Measurements from ENCODE around the gene CAPN11.

The CAPN11 gene

GRCh38 chr6:44214307-44214706 is 55.7 kb downstream of the CAPN11 start:
- DNase-seq (ENCODE audit: low read depth) = no peak

GRCh38 chr6:44216677-44217331 is 58.2 kb downstream of the CAPN11 start, which contains the start of gene MYMX:
Gene MYMX (plus strand): TSS chr6:44216926. CDS start chr6:44217472, 546 bp downstream.
- DNase-seq (ENCODE audit: low read depth) = no peak

GRCh38 chr6:44217332-44218143 is 58.9 kb downstream of the CAPN11 start:
- no peak for DNase-seq (ENCODE audit: low read depth)

- DNase-seq (ENCODE audit: low read depth) = no peak
Observed at GRCh38 chr6:44219053-44219814, 60.6 kb downstream of the CAPN11 start.

GRCh38 chr6:44219815-44220784 is 61.5 kb downstream of the CAPN11 start:
- no peak for DNase-seq (ENCODE audit: low read depth)

- no peak for DNase-seq (ENCODE audit: low read depth)
Observed at GRCh38 chr6:44220913-44221290, 62.3 kb downstream of the CAPN11 start.

- no peak for DNase-seq (ENCODE audit: low read depth)
Observed at GRCh38 chr6:44221291-44221960, 62.8 kb downstream of the CAPN11 start.

GRCh38 chr6:44221961-44222335 is 63.3 kb downstream of the CAPN11 start:
- no peak for DNase-seq (ENCODE audit: low read depth)

- DNase-seq (ENCODE audit: low read depth) = no peak
Observed at GRCh38 chr6:44222486-44223318, 64.1 kb downstream of the CAPN11 start.

GRCh38 chr6:44223319-44224028 is 64.9 kb downstream of the CAPN11 start, which contains the start of gene SLC29A1:
Gene SLC29A1 (plus strand): TSS chr6:44223595. CDS start chr6:44227314, 3,719 bp downstream.
- no peak for DNase-seq (ENCODE audit: low read depth)

- no peak for DNase-seq (ENCODE audit: low read depth)
Observed at GRCh38 chr6:44224029-44224964, 65.7 kb downstream of the CAPN11 start.

GRCh38 chr6:44224965-44225305 is 66.3 kb downstream of the CAPN11 start:
- DNase-seq (ENCODE audit: low read depth) = no peak

GRCh38 chr6:44225579-44226325 is 67.1 kb downstream of the CAPN11 start:
- no peak for DNase-seq (ENCODE audit: low read depth)

- no peak for DNase-seq (ENCODE audit: low read depth)
Observed at GRCh38 chr6:44226368-44227147, 67.9 kb downstream of the CAPN11 start.

GRCh38 chr6:44227148-44227793 is 68.7 kb downstream of the CAPN11 start:
- DNase-seq (ENCODE audit: low read depth) = no peak

- DNase-seq (ENCODE audit: low read depth) = no peak
Observed at GRCh38 chr6:44228031-44228430, 69.4 kb downstream of the CAPN11 start.

All from non-pigmented ciliary epithelial cell (primary cell).